Spleen (tissue), 3 donors: Measurements from ENCODE around the gene VSIG4.

ENCODE experiments used
- POLR2A ChIP-seq, 3 donors: fragments of 450-650 bp; IDR thresholded peaks; one replicate each; pipeline ENCODE4 v1.5.1; 2017; ENCODE audit warnings: antibody characterized with exemption in 3 of 3, mild to moderate bottlenecking in 1 of 3
- POLR2AphosphoS5 ChIP-seq, 3 donors: sonication (generic); formaldehyde crosslinking; IDR thresholded peaks; one replicate each; pipeline ENCODE4 v1.5.1; 2017; ENCODE audit warnings: antibody characterized with exemption in 3 of 3

DNA sequence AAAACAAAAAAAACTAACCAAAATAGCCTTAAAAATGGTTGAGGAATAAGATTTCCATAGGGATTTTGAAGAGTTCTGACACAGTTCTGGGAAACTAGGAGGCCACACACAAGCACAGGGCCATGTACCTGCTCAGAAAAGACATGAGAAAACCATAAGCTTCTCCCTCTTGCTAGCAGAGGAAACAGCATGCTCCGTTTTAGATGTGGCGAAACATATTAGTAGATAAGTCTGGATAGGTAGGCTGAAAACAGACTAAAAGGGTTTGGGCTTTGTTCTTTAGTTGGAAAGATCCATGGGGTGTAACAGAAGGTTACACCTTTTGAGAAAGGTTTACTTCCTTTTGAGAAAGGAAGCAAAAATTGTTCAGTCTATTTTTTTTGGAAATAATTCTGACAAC lies 10.9 kb downstream of the VSIG4 start:
- TF ChIP-seq POLR2A (IDR thresholded peaks at IDR 0.05) = no peak
- TF ChIP-seq POLR2AphosphoS5 (IDR thresholded peaks at IDR 0.05) = no peak
